M059J (cell line): ENCODE results near the gene C19orf47. TPM values are rescaled to one million over a fixed set of nuclear protein-coding genes. Genes with fewer than 3 reads are reported as not detected.
"Not testable (repeated sequence)": the region's sequence is repeated elsewhere in the genome, so short reads cannot be mapped to it uniquely, and the experiment has no call there.

Experiments used
- DNase-seq: peaks from one replicate; pipeline ENCODE4 v3.0.0-alpha.2; 2012; ENCODE audit warnings: low read depth
- total RNA-seq: library from RNA; depleted of rRNA; stranded (reverse); fragments of >200 nt; shearing (Covaris generic); gene quantifications from 2 replicates; pipeline ENCODE4 v1.2.3, GENCODE V29; 2014

C19orf47 gene
- total RNA-seq, 1 experiment from 2014 or later: 14.6 TPM

DNA sequence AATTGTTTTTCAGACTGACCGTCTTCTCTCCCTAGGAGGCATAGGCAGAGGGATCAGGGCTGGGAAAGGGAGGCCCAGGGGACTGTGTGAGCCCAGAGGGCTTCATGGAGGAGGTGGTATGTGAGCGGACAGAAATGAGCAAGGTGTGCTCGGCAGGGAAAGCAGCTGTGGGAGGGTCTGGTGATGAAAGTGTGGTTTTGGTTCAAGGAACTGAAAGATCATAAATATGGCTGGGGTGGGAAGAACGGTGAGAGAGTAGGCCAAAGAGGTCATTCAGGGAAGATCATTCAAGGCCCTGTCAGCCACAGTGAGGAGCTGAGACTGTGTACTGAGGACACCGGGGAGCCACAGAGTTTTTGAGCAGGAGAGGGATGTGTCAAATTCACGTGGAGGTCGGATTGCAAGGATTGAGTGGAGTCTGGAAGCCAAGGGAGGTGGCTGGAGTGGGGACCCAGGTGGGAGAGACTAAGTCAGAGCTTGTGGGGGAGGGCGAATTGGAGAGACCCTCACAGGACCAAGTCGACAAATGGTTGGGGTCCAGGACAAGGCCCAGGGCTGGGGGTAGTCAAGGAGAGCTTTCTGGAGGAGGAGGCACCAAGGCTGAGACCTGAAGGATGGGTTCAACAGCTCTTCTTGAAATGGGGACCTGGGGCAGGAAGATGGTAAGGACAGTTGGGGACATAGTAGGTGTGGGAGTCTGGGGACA lies 7.9 kb upstream of the C19orf47 start:
- DNase-seq: no peak

DNA sequence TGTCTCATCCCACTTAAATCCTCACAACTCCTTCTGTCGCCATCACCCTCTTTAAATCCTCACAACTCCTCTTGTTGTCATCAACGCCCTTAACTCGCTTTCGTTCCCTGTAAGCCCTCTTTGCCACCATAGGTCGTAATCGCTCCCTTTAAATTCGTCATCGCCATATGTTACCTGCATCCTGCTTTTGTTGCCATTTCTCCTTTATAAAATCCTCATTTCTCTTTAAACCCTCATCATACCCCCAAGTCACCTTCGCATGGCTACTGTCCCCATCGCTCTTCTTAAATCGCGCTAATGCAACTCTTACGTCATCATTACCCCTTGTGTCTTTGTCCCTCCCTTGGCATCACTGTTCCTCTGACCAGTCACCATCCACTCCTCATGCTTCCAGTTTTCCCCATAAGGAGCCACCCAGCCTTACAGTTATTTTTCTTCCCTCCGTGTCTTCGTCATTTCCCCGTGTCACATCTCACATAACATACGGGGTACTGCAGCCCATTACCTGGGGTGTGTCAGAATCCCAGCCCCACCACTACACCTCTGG lies 837 bp upstream of the C19orf47 start:
- DNase-seq: peak; percentile 37

DNA sequence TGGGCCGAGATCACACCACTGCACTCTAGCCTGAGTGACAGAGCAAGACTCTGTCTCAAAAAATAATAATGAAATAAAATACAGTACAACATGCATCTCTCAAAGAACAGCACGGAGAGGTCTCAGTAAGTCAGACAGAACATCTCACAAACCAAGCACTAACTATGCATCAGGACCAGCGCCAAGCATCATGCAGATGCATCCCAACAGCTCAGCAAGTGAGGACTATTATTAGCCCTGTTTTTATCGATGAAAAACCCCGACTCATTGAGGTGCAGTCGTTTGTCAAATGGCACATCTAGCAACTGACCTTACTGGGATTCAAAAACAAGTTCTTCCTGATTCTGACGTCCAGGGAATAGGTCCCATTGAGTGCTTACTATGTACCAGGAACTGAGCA lies 3.8 kb downstream of the C19orf47 start:
- DNase-seq: no peak

DNA sequence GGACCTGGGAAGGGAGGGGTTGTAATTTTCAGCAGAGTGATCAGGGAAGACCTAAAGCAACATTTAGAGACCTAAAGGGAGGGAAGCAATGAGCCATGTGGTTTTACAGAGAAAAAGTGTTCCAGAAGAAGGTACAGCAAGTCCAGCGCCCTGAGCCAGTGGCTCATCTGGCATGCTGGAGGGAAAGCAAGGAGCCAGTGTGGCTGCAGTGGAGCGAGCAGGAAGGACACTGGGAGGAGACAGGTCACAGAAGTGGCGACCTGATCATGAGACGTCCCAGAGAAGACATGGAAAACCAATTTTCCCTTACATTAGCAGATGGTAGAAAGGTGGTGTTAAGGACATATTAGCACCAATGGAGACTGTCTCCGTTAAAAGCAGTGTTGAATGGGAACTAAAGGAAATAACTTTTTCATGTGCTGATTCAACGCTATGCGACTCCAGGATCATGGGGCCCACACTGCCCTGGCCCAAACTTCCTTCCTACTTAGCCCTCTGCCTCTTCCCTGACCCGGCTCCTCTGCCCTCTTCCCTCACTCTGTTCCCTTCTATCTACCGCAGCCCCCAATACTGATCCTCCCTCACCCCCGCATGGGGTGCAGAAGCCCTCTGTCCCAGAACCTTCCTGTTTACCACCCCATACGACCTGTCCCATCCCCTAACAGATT lies 5.4 kb downstream of the C19orf47 start:
- no peak for DNase-seq

DNA sequence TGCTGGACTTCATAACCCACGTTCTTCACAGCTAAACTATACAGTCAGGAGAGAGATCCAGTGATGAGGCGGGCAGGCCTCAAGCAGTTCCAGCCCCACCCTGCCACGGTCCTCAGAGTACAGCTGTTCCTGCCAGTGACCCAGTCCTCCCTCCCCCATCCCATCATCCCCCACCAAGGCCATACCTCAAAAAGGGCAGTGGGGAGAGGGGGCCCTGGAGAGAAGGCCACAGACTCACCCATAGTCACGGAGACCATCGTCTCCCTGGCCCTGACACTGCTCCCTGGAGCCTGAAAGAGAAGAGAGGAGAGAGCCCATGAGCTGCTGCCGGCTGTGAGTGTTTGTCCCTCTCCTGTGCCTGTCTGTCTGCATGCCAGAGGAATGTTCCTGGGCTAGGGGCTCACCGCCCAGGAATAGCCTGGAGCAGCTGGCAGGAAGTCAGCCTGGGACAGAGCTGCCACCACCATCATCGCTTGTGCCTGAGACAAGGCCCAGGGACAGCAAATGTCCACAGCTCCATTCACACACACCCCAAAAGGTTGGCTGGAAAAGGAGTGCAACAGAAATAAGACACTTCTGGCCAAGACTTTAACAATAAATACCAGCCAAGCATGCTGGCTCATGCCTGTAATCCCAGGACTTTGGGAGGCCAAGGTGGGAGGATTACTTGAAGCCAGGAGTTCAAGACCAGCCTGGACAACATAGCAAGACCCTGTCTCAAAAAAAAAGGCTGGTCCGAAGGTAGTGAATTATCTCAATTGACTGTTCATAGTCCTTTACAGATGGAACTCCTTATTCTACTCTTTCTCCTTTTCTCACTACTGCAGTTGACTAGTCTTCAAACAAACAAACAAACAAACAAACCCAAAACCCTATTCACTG lies 6.4 kb downstream of the C19orf47 start:
- no peak for DNase-seq

DNA sequence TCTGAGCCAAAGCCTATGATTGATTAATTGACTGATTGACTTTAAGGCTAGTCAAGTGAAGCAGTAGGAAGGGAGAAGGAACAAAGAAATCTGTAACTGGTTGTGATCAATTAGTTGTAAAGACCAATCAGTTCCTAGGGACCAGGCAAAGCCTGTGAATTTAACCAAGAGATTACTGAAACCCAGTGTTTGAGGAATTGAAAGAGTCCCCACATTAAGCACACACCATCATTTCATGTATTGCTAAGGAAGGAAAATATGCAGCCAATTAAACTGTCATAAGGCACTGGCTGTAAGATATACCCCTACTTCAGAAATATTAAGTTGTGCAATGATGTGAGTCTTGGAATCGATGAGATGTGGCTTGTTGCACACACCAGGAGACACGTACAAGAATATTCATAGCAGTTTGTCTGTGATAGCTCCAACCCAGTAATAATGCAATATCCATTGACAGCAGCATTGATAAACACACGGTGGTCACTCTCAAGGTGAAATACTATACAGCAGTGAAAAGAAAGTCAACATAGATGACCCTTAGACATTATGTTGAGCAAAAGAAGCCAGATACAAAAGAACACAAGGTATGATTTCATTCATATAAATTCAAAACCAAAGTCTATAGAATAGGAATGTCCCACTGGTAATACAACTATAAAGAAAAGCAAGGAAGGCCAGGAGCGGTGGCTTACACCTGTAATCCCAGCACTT lies 9.0 kb downstream of the C19orf47 start:
- no peak for DNase-seq

DNA sequence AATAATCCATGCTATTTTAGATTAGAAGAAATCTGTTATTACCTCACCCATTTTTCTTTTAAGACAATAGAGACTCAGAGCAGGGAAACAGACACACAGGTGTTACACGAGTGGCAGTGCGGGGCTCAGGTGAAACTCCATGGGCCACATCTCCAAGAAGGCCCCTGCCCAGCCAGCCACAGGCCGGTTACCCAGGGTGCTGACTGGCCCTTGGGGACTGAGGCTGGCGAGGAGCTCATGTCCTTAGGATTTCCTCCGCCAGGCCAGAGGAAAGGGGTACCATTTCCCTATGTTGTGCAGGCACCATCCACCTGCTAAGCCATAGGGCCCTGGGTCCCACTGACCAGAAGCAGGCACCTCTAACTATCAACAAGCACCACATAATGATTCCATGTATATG lies 10.6 kb downstream of the C19orf47 start:
- no peak for DNase-seq

DNA sequence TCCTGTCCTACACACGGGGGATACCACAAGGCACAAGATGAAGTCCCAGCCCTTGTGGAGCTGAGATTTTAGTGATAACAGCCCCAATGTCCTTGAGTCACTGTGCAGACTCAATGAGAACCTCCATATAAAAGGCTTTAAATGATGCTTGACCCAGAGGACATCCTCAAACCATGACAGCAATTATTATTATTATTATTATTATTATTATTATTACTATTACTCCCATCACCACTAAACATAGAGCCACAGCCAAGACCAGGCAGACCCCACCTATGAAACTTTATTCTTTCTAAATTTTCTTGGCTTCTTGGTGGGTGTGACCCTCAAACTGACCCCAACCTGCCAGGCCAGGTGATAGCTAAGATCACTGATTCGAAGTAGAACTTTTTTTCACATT lies 11.1 kb downstream of the C19orf47 start:
- DNase-seq: no peak

DNA sequence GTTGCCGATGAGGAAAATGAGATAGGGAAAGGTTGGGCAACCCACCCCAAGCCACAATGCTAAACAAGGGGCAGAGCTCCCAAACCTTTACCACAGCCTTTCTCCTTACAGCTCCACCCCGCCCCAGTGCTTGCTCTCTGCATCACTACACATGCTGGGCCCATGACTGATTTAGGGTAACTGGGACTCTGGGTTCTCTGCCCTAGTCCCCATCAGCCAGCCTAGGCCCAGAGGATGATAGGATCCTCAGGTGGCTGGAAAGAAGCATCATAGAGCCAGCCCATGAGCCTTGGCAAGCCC lies 11.6 kb downstream of the C19orf47 start:
- no peak for DNase-seq

DNA sequence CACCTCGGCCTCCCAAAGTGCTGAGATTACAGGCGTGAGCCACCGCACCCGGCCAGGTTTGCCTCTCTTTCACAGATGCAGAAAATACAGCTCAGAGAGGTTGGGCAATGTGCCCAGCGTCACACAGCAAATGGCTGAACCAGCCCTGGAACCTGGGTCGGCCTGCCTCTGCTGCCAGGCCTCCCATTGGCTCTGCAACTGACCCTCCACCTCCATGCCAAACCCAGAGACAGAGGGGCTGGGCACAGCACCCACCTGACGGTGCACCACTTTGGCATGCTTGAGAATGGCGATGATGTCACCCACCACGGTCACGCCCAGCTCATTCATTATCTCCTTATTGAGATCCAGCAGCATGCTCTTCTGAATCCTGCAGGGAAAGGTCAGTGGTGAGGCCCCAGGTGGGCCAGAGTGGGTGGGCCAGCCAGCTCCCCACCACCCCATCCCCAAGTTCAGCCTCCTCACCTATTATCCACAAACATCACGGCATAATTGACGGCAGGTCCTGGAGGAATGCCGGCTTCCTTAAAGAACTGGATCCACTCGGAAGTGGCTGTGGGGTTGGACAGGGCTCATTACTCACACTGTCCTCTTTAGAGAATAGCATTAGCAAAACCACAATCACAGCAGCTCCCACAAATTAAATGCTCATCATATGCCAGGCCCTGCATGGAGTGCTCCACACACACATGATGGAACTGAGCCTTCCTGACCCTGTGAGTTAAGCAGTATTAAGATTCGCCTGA lies 12.2 kb downstream of the C19orf47 start:
- DNase-seq: peak; percentile 50

DNA sequence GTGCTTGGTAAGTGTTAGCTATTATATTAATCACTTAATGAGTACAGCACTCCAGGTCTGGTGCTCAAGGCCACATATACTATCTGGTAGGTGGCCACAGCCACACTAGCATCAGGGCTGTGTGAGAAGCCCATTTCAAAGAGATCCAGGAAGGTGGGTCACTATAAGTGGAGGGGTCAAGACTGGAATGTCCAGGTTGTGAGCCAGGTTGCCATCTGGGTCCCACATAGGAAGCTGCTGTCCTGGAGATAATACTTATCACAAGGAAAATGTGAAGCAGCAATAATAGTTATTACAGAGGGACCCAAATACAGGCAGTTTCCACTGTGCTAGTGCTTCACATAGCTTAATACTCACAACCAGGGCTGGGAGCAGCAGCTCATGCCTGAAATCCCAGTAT lies 13.1 kb downstream of the C19orf47 start:
- DNase-seq: no peak

DNA sequence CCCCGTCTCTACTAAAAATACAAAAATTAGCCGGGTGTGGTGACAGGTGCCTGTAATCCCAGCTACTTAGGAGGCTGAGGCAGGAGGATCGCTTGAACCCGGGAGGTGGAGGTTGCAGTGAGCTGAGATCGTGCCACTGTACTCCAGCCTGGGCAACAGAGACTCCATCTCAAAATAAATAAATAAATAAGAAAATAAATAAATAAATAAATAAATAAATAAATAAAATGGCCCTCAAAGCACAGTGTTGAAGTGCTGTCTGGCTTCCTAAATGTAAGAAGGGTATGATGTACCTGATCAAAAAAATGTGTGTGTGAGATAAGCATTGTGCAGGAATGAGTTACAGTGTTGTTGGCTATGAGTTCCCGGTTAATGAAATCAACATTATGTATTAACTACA lies 15.1 kb downstream of the C19orf47 start:
- DNase-seq: not testable (repeated sequence)

DNA sequence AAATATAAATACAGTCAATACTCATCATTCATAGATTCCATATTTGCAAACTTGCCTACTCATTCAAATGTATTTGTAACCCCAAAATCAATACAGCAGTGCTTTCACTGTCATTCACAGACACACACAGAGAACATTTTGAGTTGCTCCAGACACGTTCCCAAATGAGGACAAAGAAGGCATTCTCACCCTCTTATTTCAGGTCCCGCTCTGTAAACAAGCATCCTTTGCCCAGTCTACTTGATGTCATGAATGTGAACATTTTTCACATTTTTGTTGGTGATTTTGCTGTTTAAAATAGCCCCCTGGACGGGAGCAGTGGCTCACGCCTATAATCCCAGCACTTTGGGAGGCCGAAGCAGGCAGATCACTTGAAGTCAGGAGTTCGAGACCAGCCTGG lies 15.5 kb downstream of the C19orf47 start:
- DNase-seq: no peak

DNA sequence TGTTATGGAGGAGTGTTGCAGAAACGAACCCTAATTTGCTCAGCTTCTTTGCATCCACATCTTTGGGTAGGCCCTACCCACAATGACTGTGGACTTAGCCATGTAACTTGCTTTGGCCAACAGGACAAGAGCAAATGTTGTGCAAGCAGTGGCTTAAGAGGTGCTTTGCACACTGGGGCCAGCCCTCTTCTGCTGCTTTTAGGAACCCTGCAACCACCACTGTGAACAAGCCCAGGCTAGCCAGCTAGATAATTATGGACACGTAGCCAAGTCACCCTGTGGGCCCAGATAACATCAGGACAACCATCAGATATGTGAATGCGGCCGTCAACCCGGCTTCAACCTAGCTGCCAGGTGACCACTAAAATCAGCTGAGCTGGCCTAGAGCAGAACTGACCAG lies 17.1 kb downstream of the C19orf47 start:
- DNase-seq: no peak

DNA sequence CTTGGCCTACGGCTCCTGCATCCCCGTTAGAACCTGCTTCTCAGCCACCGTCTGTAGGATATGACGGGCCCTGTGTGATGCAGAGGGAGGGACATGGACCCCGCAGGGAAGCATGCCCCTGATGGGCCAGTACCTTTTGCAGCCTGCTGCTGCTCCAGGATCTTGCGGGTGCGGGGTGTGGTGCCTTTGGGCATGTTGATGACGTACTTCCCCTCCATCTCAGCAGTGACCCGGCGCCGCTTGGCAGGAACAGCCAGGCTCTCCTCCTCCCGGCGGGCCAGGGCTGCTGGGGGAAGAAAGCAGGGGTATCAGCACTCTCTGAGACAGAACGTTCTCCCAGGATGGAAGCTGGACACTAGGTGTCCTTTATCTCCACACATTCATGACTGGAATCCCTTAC lies 22.0 kb downstream of the C19orf47 start:
- no peak for DNase-seq

DNA sequence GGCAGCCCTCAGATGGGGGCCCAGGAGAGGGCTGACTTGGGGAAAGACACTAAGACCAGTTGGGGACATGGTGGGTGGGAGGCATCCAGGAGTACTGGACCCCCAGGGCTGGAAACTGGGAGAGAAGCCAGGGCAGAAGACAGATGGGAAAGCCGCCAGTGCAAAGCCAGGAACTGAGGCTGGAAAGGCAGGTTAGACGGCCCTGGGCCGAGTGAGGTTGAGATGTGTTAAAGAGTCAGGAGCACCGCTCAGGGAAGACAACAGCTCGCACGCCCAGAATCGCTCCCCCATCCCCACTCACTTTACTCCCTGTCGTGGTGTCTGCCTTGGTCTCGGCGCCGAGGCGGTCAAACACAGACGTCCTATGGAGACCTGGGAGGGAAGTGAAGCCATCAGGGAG lies 24.5 kb downstream of the C19orf47 start:
- DNase-seq: no peak

DNA sequence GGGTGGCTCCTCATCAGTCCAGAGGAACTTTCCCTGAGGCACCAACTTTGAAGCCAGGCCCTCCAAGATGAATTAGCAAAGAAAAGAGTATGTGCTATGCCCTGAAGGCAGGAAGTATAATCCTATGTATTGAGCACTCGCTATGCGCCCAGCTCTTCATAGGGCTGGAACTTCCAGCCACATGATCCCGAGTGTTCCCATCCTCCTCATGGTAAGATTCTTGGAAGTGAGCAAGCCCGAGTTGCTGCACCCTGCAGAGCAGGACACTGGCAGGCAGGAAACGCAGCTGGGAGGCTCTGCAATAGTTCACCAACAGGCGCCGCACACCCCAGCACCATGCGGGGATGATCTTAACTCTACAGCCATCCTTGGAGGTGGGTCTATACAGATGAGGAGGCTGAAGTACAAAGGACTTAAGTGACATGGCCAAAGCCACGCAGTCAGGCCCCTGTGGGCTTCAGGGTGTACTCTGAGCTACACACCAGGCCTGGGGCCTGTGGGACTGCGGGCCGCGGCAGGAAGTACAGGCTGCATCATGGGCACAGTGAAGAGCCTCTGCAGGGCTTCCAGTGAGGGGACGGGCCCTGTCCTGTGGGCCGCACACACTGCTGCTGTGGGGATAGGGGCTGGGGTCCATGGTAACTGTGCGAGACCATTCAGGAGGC lies 25.1 kb downstream of the C19orf47 start:
- no peak for DNase-seq

DNA sequence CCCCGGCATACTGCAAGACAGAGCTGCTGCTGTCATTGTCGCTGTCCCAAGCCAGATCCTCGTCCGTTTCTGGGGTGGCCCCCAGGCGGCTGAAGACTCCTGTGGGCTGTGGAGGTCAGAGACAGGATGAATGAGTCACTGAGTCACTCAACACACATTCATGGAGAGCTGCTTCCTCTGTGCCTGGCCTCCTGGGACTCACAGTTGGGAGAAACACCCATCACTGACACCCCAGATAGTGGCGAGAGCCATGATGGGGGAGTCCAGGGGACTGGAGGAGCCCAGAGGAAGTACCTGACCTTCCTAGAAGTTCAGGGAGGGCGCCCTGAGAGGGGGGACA lies 26.0 kb downstream of the C19orf47 start:
- DNase-seq: peak; percentile 13

DNA sequence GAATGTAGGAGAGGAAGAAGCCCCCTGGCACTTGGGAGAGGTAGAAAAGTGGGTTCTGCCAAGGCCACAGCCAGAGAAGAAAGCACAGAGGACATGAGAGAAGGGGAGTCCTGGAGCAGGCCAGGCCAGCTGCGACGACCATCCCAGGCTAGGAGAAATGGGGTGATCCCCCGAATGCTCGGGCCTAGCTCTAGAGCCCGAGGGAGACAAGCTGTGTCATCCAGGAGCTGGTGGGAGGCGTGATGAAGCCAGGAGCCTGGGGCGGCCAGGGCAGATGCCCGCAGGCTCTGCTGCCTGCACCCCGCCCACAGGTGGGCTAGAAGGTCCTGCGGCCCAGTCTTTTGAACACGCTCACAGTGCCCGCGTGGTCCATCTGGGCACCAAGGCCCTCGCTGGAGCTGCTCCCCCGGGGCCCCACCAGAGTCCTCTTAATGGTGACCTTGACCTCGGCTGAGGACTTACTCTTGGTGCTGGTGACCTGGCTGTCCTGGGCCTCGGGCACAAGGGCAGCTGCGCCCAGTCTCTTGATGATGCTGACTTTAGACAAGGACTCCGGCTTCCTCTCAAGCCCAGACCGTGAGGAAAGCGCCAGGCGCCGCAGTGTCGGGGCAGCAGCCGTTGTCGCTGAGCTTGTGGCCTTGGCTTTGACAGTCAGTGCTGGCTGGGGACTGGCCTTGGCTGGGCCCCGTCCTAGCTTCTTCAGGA lies 26.5 kb downstream of the C19orf47 start:
- no peak for DNase-seq

DNA sequence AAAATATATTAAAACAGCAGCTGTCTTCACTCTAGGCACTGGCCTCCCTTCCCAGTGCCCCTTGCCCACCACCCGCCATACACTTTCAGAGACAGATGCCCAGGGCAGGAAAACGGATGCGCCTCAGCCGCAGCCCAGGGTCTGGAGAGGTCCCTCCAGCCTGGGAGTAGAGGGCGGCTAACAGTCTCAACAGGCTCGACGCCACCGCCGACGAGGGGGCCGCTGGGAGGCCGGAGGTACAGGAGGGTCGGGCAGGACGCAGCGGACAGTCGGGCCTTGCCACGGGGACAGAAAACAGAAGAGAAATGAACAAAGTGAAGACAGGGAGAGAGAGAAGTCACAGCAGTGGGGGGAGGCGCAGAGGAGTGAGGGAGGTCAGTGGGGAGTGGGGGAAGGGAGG lies 27.1 kb downstream of the C19orf47 start:
- DNase-seq: no peak
